ENCODE measurements around the gene FILIP1L. TPM values are rescaled to one million over a fixed set of nuclear protein-coding genes. Genes with fewer than 3 reads are reported as not detected.

FILIP1L gene
- polyA plus RNA-seq, 1 of the 3 experiments (the other 2 are of a cell fraction) = 26.8 TPM

DNA sequence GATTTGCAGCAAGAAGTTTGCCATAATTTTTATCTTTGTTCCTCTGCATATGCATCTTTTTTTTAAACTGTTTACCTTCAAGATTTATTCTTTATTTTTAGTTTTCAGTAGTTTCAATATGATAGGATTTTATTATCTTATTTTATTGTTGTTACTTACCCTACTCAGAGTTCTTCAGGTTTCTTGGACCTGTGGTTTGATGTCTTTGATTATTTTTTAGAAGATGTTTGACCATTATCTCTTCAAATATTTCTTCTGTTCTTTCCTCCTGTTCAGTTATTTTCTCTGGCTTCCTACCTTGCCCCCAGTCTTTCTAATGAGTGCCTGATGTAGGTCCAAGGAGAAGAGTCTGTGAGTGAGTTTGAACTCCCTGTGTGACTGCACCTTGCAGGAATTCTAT lies 137.7 kb downstream of the FILIP1L start:
- CTCF ChIA-PET = no interaction called here
- no peak for TF ChIP-seq PBX3 (IDR thresholded peaks at IDR 0.05)
- no peak for TF ChIP-seq ZBTB33 (IDR thresholded peaks at IDR 0.05; ENCODE audit: borderline replicate concordance, low read depth)

DNA sequence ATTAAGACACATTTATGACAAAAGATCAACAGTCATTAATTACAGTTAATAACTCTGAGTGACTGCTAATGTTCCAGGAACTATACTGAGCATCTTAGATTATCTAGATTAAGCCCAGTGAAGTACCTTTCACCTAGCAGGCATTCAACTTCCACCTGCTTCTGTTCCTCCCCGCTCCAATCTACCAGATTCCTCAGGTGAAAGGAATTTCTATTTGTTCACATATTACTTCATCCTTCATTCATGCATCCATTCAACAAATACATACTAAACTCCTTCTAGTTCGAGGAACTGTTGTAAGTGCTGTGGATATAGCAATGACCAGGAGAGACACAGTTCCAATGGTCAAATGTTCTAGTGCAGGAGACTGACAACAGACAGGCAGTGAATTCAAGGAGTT lies 139.3 kb downstream of the FILIP1L start:
- Histone ChIP-seq H3K79me2 (ENCODE audit: insufficient read depth) (no peaks in the 10 kb centered on the region), H3K9ac (no peak overlapping the region), H3K36me3 (replicated peaks in 1 of 2; ENCODE audit: control insufficient read depth in 1 of 2, insufficient read depth in 2 of 2, low read length in 1 of 2) (no peaks in the 10 kb centered on the region), H3K27ac (ENCODE audit: low read depth in 2 of 2, low read length in 1 of 2) (no peak overlapping the region), H3K4me2 (no peak overlapping the region), H4K20me1 (ENCODE audit: insufficient read depth) (no peaks in the 10 kb centered on the region), H3K9me3 (no peaks in the 10 kb centered on the region), H3K4me1 (ENCODE audit: control insufficient read depth in 1 of 2, insufficient read depth in 2 of 2, low read depth in 1 of 2, low read length in 1 of 2) (no peaks in the 10 kb centered on the region), H2AFZ (ENCODE audit: low read depth) (no peak overlapping the region), H3K9me2 (no peaks in the 10 kb centered on the region), H3K27me3 (ENCODE audit: insufficient read depth) (no peaks in the 10 kb centered on the region), H3F3A (replicated peaks; ENCODE audit: insufficient read depth) (no peaks in the 10 kb centered on the region), H3K4me3 (ENCODE audit: low read depth in 2 of 2, low read length in 1 of 2) (no peak overlapping the region)
- 95% methylated on average over 2 of the region's 2 CpGs for WGBS (ENCODE audit: low lambda C conversion rate)
- no peak for TF ChIP-seq MEF2A (IDR thresholded peaks at IDR 0.05; ENCODE audit: borderline replicate concordance, low read depth)
- TF ChIP-seq NRF1 (IDR thresholded peaks at IDR 0.05; ENCODE audit: low read depth, low read length) = no peak
- TF ChIP-seq YY1 (IDR thresholded peaks at IDR 0.05; ENCODE audit: low read depth) = no peak
- no peak for TF ChIP-seq POLR2AphosphoS5 (IDR thresholded peaks at IDR 0.05; ENCODE audit: low read depth, low read length)
- no peak for TF ChIP-seq RXRA (IDR thresholded peaks at IDR 0.05; ENCODE audit: borderline replicate concordance, low read depth)
- no peak for TF ChIP-seq NFIC (IDR thresholded peaks at IDR 0.05; ENCODE audit: borderline replicate concordance)
- no peak for TF ChIP-seq FOSL2 (IDR thresholded peaks at IDR 0.05; ENCODE audit: borderline replicate concordance, low read depth)
- TF ChIP-seq TCF12 (IDR thresholded peaks at IDR 0.05) = no peak
- TF ChIP-seq GATA2 (CRISPR knock-in tag; IDR thresholded peaks at IDR 0.05) = no peak
- ChIA-PET POLR2A (no interaction called here), CTCF (no interaction called here)
- DNase-seq = no peak

More for the DNA sequence above, 137.7 kb downstream of the FILIP1L start:
- H3K4me3 ChIP-seq (ENCODE audit: low read depth in 2 of 2, low read length in 1 of 2) = no peak overlapping the region
- no peaks in the 10 kb centered on the region for H3K9me3 ChIP-seq
- no peak overlapping the region for H2AFZ ChIP-seq (ENCODE audit: low read depth)
- no peaks in the 10 kb centered on the region for H3K79me2 ChIP-seq (ENCODE audit: insufficient read depth)
- POLR2A ChIA-PET = no interaction called here
- no peaks in the 10 kb centered on the region for H3K4me1 ChIP-seq (ENCODE audit: control insufficient read depth in 1 of 2, insufficient read depth in 2 of 2, low read depth in 1 of 2, low read length in 1 of 2)
- no peaks in the 10 kb centered on the region for H3F3A ChIP-seq (replicated peaks; ENCODE audit: insufficient read depth)
- H3K27me3 ChIP-seq (ENCODE audit: insufficient read depth) = no peaks in the 10 kb centered on the region
- H3K27ac ChIP-seq (ENCODE audit: low read depth in 2 of 2, low read length in 1 of 2) = no peak overlapping the region
- H3K9me2 ChIP-seq = no peaks in the 10 kb centered on the region
- no peak overlapping the region for H3K9ac ChIP-seq
- H3K4me2 ChIP-seq = no peak overlapping the region
- DNase-seq = no peak
- no peaks in the 10 kb centered on the region for H4K20me1 ChIP-seq (ENCODE audit: insufficient read depth)
- no peaks in the 10 kb centered on the region for H3K36me3 ChIP-seq (replicated peaks in 1 of 2; ENCODE audit: control insufficient read depth in 1 of 2, insufficient read depth in 2 of 2, low read length in 1 of 2)

All from SK-N-SH (cell line).